NCI-H2029 (cell line): ENCODE measurements around the gene INIP.
"Not testable (repeated sequence)": the region's sequence is repeated elsewhere in the genome, so short reads cannot be mapped to it uniquely, and the experiment has no call there.

Experiments used
- DNase-seq: peaks from one replicate; lab custom pipeline; 2025; lab: John Stamatoyannopoulos, UW

Gene INIP

DNA sequence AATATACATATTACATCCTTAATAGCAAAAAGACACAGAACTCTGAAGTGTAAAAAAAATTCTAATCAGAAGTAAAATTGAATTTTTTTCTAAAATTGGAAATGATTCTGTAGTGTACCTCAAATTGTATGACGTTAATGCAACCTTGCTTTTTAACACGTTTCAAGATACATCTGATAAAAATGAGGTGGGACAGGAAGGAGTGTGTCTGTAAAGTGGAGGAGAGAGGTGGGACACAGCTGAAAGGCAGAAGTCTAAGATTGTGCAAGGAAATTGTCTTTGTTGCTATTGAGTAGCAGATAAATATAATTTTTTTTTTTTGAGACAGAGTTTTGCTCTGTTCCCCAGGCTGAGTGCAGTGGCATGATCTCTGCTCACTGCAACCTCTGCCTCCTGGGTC is 17.0 kb upstream of the INIP start:
- no peak for DNase-seq

GRCh38 chr9:112731971-112732370 is 14.1 kb upstream of the INIP start:
- DNase-seq: no peak

GRCh38 chr9:112728401-112728800 is 10.5 kb upstream of the INIP start:
- no peak for DNase-seq

- DNase-seq: no peak
Measured at GRCh38 chr9:112726428-112726827, 8.5 kb upstream of the INIP start.

GRCh38 chr9:112725961-112726360 is 8.0 kb upstream of the INIP start:
- no peak for DNase-seq

- not testable (repeated sequence) for DNase-seq
Measured at GRCh38 chr9:112722749-112723148, 4.8 kb upstream of the INIP start.

DNA sequence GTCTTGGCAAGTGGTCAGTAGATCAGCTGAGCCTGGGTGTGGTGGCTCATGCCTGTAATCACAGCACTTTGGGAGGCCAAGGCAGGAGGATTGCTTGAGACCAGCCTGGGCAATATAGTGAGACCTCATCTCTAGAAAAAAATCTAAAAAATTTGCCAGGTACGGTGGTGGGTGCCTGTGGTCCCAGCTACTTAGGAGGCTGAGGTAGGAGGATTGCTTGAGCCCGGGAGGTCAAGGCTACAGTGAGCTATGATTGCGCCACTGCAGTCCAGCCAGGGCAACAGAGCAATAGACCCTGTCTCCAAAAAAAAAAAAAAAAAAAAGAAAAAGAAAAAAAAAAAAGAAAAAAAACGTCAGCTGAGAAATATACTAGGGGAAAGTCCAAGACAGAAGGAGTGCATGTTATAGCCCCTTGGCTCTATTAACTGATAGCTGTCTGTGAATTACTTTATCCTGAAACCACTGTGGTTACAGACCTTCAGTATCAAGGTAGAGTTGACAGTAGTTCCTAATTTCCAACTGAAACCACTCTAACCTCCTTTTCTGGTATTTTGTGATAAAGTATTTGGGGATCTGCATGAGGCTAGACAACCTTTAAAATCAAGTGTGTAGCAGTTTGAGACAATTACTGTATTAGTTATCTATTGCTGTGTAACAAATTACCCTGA is 2.3 kb upstream of the INIP start:
- no peak for DNase-seq

GRCh38 chr9:112719696-112720095 is 1.8 kb upstream of the INIP start:
- DNase-seq: no peak

DNA sequence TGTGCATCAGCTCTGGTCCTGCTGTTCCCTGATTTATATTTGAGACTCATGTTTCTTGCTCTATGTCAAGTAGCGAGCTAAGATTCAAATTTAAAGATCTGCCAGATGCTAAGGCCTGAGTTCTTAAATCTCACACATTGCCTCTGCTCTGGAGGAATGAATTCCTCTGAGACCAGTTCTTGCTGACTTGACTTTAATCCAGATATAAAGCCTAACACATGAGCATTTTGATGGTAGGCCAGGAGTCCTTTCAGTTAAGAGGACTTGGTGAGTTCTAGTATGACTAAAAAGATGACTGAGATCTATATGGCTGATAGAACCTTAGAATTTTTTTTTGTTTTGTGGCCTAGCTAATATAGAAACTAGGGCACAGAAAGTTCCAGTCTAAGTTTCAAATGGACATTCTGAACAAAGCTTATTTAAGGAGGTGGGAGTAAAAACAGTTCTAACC is 1.3 kb upstream of the INIP start:
- no peak for DNase-seq

- no peak for DNase-seq
Measured at GRCh38 chr9:112712678-112713077, 5.2 kb downstream of the INIP start.

DNA sequence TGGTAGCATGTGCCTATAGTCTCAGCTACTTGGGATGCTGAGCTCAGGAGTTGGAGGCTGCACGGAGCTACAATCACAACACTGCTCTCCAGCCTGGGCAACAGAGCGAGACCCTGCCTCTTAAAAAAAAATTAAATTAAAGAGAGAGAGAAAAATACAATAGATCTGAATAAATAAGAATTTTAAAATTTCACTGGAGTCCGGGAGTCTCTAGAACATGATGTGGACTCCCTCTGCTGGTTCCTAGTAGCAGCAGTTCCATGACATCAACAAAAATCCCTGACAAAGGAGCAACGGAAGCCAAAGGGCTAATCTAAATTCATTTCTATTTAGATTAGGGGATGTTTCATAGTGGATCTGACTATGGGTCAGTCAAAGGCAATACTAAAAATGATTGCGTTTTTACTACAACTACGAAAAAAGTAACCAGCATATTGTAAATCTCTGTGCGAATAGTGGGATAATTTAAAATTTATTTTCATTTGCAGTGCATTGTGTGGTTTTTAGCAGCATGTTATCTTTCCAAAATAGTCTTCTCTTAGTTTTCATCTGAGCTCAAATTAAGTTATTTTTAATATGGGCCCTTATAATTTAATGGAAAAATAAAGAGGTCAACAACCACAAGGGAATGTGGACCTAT is 6.7 kb downstream of the INIP start:
- DNase-seq: no peak

- no peak for DNase-seq
Measured at GRCh38 chr9:112705768-112706427, 12.0 kb downstream of the INIP start.

DNA sequence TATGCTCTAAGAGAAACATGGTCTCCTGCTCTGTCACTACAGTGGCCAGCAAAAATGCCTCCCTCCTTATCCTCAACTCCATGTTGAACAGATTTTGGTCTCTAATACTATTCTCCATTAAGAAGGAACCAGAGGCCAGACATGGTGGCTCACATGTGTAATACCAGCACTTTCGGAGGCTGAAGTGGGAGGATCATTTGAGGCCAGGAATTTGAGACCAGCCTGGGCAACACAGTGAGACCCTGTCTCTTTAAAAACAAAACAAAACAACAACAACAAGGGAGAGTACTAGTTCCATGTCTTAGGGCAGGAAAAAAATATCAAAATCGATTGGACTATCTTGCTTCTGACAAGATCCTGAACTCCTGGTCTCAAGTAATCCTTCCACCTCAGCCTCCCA is 14.6 kb downstream of the INIP start:
- DNase-seq: no peak

GRCh38 chr9:112700085-112700484 is 17.8 kb downstream of the INIP start:
- no peak for DNase-seq

GRCh38 chr9:112699230-112699629 is 18.7 kb downstream of the INIP start:
- no peak for DNase-seq

GRCh38 chr9:112696461-112696860 is 21.5 kb downstream of the INIP start:
- no peak for DNase-seq

DNA sequence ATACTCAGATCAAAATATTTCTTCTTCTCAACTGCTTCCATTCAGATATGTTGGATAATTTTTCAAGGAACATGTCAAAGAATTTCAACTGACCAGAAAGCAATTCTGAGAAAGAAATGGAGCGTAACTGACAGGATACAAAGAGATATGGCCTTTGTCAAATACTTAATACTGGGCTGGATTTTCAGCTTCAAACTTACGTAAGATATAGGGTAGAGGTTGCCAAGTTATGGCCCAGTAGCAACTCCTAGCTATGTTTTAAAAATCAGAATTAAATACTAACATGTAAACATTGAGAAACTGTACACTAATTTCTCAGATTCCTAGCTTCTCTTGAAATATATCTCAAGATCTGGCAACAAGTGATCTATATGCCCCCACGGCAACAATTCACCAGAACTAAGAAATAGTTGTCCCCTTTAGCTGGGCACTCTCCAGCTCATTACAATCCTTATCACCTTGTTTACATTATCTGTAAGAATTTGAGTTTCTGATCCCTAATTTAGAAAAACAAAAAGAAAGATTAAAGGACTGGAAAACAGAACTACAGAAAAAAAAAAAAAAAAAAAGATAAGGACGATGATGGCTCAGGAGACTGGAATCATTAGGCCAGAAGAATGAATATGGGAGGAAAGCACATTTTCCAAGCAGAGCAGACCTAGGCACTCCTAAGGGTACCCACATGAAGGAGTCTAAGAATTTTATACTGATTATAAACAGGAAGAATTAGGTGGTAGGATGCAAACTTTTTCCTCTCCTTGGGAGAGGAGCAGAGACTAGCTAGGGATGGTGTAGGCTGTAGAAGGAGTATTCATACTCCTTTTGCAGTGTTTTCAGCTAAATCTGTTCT is 23.0 kb downstream of the INIP start:
- DNase-seq: no peak

DNA sequence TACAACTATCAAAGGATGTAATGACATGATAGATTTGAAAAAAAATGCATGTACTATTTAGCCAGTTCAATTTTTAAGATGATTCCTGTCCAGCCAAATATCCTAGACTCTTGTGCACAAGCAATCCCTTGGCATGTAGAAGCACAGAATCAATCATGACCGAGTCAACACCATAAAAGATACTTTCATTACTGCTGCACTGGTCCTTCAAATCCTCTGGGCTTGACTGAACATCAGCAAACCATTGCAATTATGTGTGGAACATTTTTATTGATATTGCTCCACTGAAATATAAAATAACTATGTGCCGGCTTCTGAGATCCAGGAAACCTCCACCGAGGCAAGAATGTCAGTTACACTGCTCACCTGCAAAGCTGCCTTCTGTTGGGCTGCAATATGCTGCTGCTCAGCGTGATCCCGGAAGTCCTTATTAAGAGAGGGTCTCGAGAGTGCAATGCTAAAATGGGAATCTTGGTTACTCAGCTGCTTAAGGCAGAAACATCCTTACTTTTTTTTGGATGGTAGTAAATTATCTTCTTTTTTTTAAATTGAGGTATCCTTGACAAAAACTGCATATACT is 28.7 kb downstream of the INIP start:
- no peak for DNase-seq

DNA sequence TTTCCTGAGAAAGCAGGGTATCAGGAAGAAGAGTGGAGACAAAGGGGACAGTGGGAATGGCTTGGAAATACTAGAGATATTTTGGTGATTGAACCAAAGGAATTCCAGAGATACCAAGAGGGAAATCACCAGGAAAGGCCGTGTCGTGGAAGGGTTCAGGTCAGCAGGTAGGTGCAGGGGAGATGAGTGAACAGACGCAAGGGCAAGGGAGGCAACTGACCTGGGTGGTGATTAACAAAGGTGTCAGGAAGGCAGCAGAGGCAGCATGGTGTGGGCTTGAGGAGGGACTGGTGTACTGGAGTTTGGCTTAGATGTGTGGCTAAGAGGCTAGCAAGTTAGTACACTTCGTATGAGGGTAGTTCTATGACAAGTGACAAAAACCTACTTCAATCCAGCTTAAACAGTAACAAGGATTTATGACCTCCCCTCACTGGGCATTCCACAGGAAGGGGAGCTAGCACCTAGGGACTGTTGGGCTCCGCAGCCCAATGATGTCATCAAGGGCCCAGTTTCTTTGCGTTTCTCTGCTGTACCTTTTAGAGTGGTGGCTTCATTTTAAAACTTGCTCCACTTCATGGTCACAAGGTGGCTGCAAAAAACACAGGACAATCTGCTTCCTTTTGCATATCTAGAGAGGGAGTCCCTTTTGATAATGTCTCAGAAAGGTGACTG is 37.0 kb downstream of the INIP start:
- no peak for DNase-seq

DNA sequence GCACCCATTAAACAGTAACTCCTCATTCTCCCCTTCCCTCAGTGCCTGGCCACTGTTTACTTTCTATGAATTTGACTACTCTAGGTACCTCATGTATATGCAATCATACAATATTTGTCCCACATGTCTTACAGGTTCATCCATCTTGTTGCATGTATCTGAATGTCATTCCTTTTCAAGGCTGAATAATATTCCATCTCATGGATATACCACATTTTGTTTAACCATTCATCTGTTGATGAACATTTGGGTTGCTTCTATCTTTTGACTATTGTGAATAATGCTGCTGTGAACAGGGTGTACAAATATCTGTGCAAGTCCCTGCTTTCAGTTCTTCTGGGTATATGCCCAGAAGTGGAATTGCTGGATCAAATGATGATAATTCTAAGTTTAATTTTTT is 40.9 kb downstream of the INIP start:
- DNase-seq: no peak

DNA sequence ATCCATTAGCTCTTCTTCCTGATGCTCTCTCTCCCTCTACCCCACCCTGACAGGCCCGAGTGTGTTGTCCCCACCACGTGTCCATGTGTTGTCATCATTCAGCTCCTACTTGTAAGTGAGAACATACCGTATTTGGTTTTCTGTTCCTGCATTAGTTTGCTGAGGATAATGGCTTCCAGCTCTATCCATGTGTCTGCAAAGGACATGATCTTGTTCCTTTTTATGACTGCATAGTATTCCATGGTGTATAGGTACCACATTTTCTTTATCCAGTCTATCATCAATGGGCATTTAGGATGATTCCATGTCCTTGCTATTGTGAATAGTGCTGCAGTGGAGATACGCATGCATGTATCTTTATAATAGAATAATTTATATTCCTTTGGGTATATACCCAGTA is 44.7 kb downstream of the INIP start:
- not testable (repeated sequence) for DNase-seq
